G401.6 (cell line): ENCODE results near the gene NPM3.
A peak's percentile ranks its signal among the peaks of the same experiment; 100 is the strongest.

Source experiments
- FAIRE-seq: peaks from 2 replicates; lab custom pipeline; 2012; peaks lifted over from hg19 to GRCh38; lab: Jason Lieb, UNC

NPM3 gene

DNA sequence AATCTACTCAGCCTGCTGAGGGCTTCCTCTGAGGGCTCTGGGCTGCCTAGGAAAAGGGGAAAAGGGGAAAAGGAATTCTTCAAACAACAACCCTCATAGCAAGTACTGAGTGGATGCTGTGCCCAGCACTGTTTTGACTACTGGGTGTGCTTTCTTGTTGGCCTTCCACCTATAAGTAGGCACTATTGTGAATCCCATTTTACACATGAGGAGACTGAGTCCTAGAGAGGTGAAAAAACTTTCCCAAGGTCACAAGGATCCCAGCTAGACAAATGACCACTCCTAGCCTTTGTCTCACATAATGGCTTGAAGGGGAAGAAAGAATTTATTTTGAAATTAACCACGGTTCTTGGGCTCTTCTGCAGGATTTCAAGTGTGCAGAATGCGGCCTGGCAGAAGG lies 24.4 kb downstream of the NPM3 start:
- FAIRE-seq = no peak

DNA sequence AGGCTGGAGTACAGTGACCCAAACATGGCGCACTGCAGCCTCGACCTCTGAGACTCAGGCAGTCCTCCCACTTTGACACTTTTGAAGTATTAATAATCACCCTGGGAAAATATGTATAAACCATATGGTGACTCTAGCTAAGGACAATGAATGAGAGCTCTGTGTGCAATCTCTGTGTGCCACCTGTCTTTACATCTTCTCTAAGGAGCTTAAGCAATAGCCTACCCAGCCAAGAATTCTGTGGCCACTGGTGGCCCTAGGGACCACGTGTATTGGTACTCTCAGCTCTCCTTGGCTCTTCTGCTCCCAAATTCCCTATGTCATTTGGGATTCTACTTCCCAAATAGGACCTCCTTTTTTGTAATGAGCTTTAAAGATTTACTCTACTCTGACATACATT lies 31.0 kb downstream of the NPM3 start:
- no peak for FAIRE-seq

DNA sequence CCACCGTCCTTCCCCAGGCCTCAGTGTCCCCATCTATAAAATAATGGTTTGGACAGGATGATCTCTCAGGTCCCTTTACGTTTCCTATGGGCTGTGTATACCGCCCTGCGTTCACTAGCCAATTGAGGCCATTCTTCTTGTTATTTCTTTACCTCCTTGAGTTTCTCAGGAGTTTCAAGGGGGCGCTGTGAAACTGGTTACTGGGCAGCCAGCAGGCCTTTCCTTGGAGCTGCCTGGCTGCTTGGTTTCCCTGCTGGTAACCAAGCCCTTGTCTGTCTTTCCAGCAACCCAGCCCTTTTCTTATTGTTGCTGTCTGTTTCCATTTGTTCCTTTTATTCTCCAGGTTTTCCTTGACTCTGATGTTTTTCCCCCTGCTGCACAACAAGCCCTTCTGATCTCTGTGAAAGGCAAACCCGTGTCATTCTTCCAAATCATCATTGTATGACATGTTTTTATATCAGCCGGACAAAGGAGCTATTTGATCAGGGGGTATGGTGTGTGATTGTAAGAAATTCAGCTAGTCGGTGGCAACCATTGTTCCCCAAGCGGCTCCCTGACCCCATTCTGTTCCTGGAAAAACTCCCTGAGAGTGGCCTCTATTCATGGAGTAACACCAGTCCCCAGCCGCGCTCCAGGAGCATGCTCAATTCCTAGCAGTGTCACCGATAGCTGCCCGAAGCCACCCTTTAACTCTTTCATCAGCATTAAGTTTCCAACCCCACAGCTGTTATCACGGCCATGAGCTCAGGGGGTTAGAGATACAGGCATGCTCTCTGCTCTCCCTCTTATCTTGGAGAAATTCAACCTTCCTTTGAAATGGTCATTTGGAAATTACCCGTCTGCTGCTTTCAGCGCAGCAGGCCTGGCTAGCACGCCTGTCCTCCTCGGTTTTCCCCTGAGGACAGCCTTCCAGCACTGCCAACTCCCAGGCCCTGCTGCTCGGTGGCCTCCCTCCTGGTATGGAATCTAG lies 33.9 kb downstream of the NPM3 start:
- peak; percentile 96 for FAIRE-seq

DNA sequence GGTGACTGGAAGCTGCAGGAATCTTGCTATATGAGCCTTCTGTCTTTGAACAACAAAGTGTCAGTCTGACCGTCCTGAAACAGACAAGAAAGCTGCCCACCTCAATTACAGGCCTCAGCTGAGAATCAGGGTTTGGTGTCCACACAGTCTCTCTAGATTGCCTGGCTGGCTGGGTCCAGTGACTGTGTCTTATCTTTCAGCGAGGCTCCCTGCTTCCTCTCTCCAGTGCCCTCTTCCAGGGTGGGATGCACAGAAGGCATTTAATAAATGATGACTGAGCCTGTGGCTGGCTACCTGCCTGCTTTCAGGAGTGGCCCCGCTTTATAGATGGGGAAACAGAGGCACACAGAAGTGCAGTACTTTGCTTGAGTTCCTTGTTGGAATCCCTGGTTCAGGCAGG lies 34.8 kb downstream of the NPM3 start:
- FAIRE-seq = no peak

DNA sequence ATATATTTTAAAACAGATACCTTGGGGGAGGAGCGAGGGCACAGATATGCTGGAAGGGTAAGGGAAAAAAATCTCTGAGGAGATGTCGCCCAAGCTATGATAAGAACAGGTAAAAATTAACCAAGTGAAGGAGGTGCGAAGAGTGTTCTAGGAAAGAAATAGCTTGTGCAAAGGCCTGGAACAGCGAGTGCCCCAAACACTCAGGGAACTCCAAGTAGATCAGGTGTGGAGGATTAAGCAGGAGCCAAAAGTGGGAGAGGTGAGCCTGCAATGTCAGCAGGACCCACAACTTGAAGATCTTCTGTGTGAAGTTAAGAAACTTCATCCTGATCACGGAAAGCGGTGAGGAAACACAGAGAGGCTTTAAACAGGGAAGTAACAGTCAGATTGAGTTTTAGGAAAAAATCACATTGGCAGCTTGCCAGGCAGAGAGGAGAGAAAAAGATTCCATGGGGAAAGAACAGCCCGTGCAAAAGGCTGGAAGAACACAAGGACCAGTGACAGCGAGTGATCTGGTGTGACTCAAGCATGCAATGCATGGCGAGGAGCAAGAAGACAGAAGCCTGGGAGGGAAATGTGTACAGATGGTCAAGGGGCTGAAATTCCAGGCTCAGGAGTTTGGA lies 38.1 kb downstream of the NPM3 start:
- FAIRE-seq = no peak

DNA sequence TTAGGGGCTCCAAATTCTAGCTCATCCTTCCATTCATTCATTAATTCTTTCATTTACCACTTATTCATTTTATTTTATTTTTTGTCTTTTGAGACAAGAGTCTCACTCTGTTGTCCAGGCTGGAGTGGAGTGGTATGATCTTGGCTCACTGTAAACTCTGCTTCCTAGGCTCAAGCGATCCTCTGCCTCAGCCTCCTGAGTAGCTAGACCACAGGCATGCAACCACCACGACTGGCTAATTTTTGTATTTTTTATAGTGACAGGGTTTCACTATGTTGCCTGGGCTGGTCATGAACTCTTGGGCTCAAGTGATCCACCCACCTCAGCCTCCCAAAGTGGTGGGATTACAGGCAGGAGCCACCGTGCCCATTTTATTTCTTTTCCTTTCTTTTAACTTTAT lies 39.0 kb downstream of the NPM3 start:
- FAIRE-seq = no peak

DNA sequence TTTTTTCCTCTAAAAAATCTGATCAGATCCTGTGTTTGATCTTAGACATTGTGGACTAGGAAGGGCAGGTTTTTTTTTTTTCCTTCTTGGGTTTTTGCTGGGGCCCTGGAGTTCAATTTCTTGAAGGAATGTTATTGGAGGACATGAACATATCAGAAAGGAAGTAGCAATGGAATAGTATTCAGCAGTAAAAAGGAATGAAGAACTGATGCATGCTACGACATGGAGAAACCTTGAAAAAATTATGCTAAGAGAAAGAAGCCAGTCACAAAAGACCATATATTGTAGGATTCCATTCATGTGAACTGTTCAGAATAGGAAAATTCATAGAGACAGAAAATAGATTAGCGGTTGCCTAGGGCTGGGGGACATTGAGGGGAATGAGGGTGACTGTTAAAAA lies 41.3 kb downstream of the NPM3 start:
- FAIRE-seq = no peak

DNA sequence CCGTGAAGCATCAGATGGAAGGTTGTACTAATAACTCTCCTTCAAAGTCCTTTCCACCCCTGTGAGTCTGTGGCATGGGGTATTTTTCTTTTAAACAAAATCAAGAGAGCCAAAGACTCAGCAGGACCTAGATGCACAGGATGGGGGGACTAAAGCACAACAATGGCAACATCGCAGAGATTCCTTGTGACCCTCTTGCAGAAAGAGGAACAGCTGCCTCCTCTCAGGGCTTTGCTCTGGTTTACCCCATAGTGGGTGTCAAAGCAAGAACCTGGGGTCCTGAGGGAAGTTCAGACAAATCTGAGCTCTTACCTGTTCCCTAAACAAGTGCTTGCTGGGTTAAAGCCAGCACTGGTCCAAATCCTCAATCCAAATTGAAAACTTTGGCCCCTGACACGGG lies 46.6 kb downstream of the NPM3 start:
- no peak for FAIRE-seq

DNA sequence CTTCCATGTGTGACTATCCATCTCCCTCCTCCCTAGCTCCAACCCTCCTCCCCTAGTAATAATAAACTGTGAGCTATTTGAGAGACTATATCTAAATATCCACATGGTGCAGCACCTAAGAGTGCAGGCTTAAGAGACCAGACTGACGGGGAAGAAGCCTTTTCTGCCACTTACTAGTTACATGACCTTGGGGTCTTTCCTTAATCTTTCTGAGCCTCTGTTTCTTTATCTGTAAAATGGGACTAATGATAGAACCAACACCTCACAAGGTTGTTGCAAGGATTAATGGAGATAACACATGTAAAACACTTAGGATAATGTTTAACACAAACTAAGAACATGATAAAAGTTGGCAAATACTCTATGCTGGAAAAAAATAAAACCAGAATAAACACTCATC lies 51.1 kb downstream of the NPM3 start:
- no peak for FAIRE-seq
